Hematopoietic multipotent progenitor cell treated with erythropoietin and hydrocortisone succinate and interleukin-3 and kit ligand, for 6 days (in vitro differentiated cells): ENCODE results near the gene ARL2BP.
A peak's percentile ranks its signal among the peaks of the same experiment; 100 is the strongest.

ENCODE experiments used
- DNase-seq: peaks from one replicate; pipeline ENCODE4 v3.0.0-alpha.2; 2015

ARL2BP gene

DNA sequence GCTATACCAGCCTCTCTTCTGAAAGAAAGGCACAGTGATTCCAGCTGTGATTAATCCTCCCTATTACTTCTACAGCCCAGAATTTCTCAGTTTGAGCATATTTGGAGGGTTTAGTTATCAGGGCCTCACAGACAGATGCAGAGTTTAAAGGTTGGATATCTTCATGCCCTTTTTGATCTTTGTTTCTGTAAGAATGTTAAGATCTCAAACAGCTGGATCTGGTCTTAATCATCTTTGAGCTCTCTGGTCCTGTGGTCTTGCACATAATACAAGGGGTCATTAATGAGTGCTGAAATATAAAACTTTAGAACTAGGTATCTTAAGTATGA, 9.1 kb upstream of the ARL2BP start:
- DNase-seq = no peak

DNA sequence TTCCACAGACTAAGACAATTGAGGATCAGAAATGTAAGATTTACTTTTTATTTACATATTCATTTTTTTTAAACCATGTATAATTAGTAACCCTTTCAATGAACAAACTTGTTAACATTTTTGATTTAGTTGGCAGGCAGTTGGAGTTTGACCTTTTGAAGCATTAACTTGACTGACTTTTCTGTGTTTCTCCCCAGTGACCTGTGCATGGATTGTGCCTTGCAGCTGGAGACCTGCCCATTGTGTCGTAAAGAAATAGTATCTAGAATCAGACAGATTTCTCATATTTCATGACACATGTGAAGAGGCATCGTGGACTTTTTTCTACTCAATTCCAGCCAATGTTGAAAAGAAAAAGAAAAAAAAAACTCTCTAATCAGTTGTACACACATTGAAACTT, 6.4 kb upstream of the ARL2BP start:
- DNase-seq = no peak

DNA sequence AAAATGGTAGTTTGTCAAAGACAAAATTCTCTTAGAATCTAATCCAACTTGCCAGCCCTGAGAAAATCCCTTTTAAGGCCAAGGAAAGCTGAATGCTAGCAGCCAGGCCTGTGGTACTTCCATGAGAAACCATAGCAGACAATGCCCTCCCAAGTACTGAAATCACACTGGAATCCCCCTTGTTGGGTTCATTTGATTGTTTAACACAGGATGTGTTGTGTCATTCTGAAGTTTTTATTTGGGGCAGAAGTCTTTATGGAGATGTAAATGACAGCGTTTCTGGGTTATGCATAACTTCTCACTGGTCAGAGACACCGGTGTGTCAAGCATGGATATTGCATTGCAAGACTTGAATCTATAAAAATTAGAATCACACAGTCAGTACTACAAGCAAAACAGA, 6.0 kb upstream of the ARL2BP start:
- no peak for DNase-seq

DNA sequence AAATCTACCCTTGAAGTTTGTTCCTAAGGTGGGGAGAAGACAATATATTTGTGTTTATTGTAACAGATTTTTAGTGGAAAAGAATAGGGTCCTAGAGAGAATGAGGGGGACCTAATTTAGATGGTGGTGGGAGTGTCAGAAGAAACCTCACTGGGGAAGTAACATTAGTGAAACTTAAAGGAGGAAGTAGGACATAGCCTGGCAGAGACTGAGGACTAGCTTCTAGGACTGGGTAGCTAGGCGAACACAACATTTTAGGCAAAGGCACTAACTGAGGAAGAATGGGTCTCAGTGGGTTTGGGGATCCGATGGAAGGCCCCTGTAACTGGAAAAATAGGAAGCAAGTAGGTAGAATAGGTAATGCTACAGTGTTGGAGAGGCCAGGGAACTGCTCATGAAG, 4.2 kb upstream of the ARL2BP start:
- no peak for DNase-seq

DNA sequence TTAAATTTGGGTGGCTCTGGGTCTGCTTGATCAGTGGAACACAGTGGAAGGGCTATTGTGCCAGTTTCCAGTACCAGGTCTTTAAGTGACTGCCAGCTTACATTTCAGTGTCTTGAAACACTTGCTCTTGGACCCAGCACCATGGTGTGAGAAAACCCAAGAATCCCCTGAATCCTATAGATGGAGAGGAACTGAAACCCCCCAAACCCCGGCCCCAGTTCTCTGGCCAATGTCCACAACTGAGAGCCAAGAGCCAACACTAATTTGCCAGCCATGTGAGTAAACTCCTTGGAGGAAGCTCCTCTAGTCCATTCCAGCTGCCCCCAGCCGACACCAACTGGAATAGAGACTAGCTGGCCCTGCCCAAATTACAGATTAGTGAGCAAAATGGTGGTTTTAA, 2.4 kb upstream of the ARL2BP start:
- no peak for DNase-seq

DNA sequence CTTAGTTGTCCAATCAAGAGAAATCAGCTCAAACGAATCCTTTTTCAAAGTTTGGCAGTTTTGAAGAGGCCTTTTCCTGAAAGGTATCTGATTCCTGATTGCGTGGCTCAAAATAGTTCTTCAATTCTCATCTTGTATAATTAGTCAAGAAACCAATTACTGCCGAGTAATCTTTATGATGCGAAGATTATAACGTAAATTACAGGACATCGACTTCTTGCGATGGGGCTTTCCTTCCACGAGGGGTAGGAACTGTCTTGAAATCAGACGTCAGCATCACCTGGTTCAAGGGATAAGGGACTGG, 644 bp upstream of the ARL2BP start:
- DNase-seq = no peak

DNA sequence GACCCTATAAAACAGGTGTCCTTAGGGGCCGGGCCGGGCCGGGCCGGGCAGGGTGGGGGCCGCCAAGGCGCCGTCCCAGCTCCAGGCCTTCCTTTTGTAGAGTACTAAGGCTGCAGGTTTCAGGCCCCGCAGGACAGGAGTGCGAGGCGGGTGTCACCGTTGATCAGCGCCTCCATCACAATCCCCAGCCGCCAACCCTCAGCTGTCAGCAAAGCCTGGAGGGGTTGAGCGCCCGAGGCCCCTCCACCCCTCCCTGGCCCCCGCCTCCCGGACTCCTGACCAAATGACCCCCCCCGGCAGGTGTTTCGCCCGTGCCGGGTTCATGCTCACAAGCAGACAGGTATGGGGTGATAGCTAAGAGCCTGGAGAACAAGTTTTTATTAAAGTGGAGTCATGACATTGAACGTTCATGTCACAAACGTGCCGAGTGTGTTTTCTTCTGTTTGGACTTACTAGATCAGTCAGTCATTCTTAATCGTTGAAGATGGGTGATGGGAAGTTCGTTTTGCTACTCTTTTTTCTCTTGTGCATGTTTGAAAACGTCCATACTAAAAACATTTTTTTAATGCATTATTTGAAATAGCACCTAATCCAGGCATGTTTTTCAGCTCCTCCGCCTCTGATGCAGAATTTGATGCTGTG, 534 bp downstream of the ARL2BP start:
- peak; percentile 23 for DNase-seq

DNA sequence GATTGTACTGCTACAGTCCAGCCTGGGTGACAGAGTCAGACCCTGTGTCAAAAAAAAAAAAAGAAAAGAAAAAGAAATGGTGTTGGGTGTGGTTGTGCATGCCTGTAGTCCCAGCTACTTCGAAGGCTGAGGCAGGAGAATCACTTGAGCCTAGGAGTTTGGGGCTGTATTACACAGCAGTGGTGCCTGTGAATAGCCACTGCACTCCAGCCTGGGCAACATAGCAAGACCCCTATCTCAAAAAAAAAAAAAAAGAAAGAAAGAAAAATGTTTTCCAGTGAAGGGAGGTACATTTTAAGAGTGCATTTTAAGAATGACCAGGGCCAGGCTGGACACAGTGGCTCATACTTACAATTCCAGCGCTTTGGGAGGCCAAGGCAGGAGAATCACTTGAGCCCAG, 6.3 kb downstream of the ARL2BP start:
- no peak for DNase-seq

DNA sequence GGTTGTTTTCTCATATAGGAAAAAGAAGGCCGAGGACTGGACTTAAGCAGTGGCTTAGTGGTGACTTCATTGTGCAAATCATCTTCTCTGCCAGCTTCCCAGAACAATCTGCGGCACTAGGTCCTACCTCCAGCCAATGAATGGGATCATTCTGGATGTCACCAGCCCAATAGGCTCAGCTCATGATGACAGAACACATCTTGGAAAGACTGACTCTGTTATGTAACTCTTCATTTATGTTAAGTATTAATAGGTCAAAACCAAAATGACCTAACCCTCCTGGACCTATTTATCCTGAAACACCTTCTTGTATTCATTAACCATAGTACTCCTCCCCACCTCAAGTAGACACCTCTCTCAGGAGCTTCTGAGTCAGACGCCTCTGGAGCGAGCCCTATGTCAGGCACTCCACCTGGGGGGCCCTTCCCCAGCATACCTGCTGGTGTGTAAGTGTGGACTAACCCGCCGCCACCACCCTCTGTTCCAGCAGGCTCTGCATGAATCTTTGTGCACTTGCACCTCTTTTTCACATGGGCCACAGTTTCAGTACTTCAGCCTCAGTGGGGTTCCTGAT, 7.2 kb downstream of the ARL2BP start:
- no peak for DNase-seq

DNA sequence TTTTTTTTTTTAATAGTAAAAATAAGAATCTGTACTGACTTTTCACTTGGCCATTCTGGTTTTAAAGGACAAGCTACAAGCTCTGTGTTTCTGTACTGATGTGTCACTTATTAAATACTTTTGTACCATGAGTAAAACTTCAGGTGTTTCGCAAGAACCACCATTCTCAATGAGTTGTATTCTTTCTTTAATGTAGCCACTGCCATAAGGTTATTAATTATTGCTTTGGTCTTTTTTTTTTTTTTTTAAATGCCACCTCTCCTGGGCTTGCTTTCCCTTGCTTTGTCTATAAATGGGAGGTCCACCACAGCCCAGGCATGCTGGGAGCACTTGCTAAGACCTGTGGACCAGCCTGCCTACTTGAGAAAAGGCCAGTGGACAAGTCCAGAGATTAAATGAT, 8.4 kb downstream of the ARL2BP start:
- no peak for DNase-seq

DNA sequence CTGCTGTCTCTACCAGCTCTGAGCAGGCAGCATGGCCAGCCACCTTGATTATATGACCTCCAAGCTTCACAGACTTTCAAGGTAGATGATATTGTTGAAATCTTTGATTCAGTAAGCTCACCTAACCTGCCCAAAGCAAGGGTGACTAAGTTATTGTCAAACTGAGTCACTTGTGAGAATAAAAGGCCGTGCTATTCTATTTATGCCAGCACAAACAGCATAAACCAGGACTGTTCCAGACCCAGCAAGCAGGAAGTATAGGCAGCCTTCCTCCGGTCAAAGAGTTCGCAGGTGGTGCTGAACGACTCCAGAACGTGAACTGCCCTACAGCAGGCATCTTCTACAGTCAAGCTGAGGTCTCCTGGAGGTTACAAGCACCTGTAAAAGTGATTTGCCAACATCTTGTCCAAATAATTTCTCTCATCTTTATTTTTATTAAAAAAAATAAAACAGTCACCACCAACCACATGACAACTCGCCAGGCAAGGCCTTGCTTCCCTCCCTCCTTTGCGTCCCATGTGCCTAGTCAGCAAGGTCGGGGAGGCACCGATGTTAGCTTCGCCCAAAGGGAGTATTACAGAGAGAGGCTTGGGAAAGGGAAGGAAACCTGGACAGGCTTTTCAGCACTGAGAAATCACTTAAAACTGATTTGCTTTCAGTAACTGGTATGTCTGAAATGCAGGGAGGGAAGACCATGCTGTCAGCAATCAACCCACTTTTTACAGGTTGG, 10.8 kb downstream of the ARL2BP start:
- DNase-seq = no peak

DNA sequence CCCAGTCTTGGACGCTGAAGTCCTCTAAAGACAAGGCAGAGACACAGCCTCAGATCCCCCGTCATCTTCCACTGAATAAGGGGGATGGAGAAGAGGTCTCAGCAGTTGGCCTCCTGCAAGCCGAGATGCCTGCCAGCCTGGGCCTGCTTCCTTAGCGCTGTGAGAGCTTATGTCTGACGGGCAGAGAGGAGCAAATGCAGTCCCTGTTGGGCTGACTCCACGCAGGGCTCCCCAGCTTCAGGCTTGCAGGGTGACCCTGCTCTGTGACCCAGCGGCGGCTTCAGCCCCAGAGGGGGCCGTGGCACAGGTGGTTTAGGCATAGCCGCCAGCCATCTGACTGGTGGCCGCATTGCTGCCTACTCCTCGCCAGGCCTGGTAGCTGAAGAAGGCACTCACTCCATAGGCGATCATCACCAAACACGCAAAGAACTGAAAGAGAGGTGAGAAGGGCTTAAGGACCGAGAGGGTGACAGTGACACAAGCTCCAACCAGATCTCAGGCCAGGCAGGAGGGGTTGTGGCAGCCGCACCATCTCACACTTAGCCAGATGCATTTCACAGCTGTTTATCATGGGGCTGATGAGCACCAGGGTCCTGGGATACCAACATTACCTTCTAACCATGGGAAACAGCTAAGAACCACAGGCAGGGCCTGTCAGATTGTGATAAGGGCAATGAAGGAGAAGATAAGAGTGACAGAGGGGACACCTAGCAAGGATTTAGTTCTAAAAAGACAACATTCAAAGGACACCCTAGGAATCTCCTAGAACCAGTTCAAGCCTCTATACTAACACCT, 11.7 kb downstream of the ARL2BP start:
- peak; percentile 62 for DNase-seq

DNA sequence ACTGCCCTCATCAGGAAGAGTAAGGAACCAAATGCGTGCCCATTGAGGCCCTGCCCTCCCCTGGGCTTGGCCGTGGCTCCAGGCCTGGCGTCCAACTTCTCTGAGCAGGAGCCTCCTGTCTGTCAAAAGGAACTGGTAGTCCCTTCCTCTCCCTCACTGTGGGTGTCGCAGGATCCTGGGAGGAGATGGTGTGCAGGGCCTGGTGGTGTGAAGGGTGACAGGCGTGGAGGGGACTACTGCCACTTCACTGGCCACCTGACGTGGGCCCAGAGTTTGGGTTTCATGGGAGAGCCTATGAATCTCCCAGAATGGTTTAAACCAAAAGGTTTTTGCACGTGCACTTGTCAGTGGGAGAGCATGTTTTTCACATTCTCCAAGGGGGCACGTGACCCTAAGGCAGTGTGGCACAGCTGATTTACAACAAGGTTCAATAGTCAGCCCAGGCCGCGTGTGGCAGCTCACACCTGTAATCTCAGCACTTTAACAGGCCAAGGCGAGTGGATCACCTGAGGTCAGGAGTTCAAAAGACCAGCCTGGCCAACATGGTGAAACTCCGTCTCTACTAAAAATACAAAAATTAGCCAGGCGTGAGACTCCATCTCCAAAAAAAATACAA, 12.5 kb downstream of the ARL2BP start:
- no peak for DNase-seq

DNA sequence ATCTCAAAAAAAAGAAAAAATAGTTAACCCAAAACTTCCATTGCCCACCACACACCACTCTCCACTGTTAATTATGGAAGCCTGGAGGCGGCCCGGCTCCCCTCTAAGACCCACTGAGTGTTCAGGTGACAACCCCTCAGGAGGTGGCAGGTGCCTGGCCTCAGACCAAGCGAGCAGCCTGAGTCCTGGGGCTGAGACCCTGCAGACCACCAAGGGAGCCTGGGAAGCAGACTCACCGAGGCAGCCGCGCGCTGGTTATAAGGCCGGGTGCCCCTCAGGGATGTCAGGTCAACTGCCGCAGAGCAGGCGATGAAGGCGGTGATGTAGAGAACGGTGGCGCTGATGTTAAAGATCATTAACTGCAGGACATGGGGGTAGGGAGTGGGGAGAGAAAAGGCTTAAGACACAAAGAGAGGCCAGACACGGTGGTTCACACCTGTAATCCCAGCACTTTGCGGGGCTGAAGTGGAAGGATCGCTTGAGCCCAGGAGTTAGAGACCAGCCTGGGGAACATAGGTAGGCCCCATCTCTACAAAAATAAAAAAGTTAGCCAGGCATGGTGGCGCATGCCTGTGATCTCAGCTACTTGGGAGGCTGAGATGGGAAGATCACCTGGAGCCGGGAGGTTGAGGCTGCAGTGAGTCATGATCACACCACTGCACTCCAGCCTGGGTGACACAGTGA, 13.3 kb downstream of the ARL2BP start:
- DNase-seq = no peak

DNA sequence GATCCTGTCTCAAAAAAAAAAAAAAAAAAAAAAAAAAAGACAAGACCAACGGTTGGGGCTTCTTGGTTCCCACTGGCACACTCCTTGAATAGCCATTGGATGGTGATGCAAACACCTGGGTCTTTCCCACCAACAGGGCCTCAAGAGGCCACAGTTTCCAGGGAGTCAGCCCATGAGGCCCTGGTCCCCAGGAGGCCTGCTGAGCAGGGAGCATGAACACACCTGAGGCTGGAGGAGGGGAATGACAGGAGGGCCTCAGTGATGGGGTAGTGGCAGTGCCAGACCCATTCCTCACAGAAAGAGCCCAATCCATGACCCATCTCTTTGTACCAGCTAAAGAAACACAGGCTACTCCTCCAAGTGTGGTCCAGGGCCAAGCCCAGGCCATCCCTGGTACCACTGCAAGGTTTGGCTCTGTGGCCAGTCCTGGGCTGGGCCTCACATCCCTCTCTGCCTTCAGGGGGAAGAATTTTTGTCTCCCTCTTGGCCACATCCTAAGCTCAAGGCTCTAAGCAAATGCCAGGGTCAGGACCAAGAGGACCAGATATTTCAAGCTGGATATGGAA, 13.9 kb downstream of the ARL2BP start:
- no peak for DNase-seq

DNA sequence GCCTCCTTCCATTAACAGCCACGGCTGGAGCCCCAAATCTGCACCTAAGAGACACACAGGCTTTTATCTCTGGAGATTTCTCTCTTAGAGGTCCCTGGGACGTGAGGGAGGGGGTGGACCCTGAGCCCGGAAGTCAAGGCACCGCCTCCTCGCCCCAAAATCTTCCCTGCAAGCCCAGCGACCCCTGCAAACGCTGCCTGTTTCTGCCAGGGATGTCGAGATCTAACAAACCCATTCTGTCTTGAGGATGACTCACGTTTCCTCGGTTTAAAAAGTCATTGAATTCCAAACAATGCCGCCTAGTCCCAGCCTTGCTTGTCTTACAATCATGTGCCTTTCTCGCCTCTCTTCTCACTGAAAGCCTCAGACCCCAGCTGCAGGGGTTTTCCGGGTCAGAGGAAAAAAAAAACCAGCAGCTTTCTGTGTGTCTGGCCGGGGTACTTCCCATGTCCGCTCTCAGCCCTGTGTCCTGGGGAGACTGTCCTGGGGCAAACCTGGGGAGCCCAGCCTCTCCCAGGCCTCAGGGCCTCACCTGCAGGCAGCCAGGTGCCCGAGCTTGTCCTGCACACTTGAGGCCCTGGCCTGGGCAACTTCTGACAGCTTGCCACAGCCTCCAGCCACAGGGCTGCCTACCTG, 15.4 kb downstream of the ARL2BP start:
- DNase-seq = no peak

DNA sequence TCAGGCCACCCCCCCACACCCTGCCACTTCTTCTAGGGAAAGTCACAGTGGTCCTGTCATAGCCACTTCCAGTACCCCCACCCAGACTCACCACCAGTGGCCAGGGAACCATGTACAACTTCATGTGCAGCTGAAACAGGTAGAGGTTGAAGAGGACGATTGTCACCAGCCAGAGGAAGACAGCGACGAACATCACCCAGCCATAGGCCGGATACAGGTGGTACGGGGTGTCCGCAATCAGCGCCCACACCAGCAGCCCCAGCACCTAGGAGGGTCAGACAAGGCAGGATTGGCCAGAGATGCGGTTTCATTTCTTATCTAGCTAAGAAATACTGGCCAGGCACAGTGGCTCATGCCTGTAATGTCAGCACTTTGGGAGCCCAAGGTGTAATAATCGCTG, 16.7 kb downstream of the ARL2BP start:
- DNase-seq = no peak

DNA sequence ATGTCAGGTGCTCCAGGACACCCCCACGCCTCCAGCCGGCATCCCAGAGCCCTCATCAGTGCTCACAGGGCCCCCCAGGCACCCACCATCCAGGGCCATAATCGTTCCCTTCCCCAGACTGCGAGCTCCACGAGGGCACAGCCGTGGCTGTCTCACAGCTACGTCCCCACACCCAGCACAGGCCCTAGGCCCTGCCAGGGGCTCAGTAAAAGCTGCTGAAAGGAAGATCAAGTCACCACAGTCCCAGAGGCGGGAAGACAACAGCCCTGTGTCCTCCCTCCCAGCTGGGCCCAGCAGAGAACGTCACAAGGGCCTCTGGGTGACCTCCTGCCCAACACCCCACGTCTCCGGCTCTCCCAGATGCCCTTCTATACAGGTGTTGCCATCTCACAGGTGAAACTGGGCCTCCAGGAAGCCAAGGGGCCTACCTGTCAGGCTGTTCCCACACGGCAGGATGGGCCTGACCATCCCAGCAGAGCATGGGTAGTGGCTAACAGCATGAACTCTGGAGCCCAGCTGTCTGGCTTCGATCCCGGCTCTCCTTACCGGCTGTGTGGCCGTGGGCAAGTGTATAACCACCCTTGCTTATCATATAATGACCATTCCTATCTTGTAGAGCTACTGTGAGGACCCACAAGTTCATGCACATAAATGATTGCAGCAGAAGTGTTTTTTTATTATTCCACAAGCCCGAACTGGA, 17.9 kb downstream of the ARL2BP start:
- peak; percentile 69 for DNase-seq

DNA sequence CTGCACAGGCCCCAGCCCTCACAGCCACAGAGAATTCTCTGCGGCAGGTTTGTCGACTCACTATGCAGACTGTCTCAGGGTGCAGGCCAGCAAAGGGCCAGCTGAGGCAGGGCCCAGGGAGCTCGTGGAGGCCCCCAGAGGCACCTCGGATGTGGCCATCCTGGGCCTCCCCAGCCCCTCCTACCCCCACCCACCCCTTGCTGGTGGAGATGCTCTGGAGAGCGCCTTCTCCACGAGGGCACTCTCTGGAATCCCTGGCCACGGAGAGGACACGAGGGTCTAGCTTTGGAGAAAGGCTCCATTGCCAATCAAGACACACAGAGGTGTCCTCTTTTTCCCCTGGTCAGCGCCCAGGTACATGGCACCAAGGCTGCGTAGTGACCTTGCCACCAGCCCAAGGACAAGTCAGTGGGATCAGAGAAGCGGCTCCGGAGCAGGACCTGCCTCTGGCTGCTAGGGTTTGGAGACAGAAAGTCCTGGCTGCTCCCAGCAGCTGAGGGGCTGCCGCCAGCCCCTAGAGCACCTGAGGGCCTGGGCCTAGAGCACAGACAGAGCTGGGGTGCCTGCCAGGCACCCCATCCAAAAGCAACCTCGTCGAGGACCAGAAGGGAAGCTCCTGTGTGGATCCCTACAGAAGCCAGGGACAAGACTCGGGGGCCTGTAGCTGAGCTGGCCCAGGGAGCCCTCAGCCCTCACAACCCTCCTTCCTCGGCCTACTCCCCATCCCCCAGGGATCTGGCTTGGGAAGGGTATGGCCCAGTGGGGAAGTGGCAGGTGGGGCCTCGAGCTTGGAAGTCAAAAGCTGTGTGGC, 18.7 kb downstream of the ARL2BP start:
- DNase-seq = no peak

DNA sequence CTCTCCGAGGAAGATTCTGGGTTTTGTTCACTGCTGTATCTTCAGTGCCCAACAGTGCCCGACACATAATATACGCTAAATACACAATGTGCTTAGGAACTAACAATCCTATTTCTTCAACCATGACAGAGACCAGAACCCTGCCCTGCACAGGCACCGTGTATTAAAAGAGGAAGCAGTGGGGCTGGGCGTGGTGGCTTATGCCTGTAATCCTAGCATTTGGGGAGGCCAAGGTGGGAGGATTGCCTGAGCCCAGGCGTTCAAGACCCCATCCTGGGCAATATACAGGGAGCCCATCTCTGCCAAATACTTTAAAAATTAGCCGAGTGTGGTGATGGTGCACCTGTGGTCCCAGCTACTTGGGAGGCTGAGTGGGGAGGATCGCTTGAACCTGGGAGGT, 19.3 kb downstream of the ARL2BP start:
- DNase-seq = peak; percentile 44

DNA sequence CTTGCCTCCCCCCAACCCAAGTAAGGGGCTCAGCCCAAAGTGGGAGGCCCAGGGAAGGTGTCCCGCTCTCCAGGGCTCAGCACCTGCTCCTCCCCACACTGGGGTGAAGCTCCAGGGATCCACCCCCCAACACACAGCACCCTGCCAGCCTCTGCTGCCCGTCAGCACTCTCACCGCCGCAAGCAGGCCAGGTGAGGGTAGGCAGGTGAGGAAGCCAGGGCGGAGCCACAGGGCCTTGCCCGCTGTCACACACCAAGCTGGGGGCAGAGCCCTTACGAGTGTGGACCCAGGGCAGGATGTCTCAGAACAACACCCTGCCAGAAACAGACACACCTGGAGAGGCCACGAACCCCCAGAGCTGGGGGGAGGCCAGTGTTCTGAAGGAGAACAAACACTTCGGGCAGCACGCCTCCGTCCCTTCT, 19.9 kb downstream of the ARL2BP start:
- DNase-seq = no peak
